ENCODE measurements around the gene EBP. TPM values are rescaled to one million over a fixed set of nuclear protein-coding genes. Genes with fewer than 3 reads are reported as not detected.

The EBP gene
- total RNA-seq, 1 donor from 2014 or later = 40.2 TPM

DNA sequence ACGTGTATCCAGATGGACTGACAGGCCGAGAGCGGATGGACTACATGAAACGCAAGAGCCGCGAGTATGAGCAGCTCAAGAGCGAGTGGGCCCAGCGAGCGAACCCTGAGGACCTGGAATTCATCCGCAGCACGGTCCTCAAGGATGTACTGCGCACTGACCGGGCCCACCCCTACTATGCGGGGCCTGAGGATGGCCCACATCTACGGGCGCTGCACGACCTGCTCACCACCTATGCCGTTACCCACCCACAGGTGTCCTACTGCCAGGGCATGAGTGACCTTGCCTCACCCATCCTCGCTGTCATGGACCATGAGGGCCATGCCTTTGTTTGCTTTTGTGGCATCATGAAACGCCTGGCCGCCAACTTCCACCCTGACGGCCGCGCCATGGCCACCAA is 38.0 kb downstream of the EBP start:
- Histone ChIP-seq H3K4me3 (ENCODE audit: low read depth, low read length) (no peak overlapping the region), H3K36me3 (ENCODE audit: control insufficient read depth, insufficient read depth, low read length) (no peaks in the 10 kb centered on the region), H3K27me3 (ENCODE audit: control insufficient read depth, insufficient read depth, low read length) (no peaks in the 10 kb centered on the region)
- DNase-seq (ENCODE audit: low read depth) = no peak
- TF ChIP-seq CTCF (IDR thresholded peaks at IDR 0.05; ENCODE audit: insufficient read depth, low read length, poor library complexity, severe bottlenecking) = no peak

GRCh38 chrX:48560056-48560455 is 38.4 kb downstream of the EBP start:
- Histone ChIP-seq H3K27me3 (ENCODE audit: control insufficient read depth, insufficient read depth, low read length) (no peaks in the 10 kb centered on the region), H3K4me3 (ENCODE audit: low read depth, low read length) (no peak overlapping the region), H3K36me3 (ENCODE audit: control insufficient read depth, insufficient read depth, low read length) (no peaks in the 10 kb centered on the region)
- TF ChIP-seq CTCF (IDR thresholded peaks at IDR 0.05; ENCODE audit: insufficient read depth, low read length, poor library complexity, severe bottlenecking) = no peak
- DNase-seq (ENCODE audit: low read depth) = no peak

DNA sequence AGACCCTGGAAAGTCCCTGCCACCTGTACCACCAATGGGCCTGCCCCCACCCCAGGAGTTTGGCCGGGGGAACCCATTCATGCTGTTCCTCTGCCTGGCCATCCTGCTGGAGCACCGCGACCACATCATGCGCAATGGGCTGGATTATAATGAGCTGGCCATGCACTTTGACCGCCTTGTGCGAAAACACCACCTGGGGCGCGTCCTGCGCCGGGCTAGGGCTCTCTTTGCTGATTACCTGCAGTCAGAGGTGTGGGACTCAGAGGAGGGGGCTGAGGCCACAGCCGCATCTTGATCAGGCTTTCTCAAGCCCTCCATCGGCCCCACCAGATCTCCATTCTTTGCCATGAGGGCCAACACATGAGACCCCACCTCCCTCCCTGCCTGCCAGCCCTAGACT is 39.1 kb downstream of the EBP start:
- Histone ChIP-seq H3K4me3 (ENCODE audit: low read depth, low read length) (no peak overlapping the region), H3K27me3 (ENCODE audit: control insufficient read depth, insufficient read depth, low read length) (no peaks in the 10 kb centered on the region), H3K36me3 (ENCODE audit: control insufficient read depth, insufficient read depth, low read length) (no peaks in the 10 kb centered on the region)
- no peak for TF ChIP-seq CTCF (IDR thresholded peaks at IDR 0.05; ENCODE audit: insufficient read depth, low read length, poor library complexity, severe bottlenecking)
- no peak for DNase-seq (ENCODE audit: low read depth)

DNA sequence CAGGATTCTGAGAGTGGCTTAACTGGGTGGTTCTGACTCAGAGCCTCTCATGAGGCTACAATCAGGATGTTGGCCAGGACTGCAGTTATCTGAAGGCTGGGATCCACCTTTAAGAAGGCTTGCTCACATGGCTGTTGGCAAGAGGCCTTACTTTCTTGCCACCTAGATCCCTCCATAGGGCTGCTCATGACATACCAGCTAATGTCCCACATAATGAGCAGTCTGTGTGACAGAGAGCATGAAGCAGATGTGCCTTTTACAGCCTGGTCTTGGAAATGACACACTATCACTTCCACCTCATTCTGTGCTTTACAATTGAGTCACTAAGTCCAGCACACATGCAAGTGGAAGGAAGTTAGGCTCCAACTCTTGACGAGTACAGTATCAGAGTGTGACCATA is 48.4 kb downstream of the EBP start:
- no peak for TF ChIP-seq CTCF (IDR thresholded peaks at IDR 0.05; ENCODE audit: insufficient read depth, low read length, poor library complexity, severe bottlenecking)
- Histone ChIP-seq H3K4me3 (ENCODE audit: low read depth, low read length) (no peak overlapping the region), H3K27me3 (ENCODE audit: control insufficient read depth, insufficient read depth, low read length) (no peaks in the 10 kb centered on the region), H3K36me3 (ENCODE audit: control insufficient read depth, insufficient read depth, low read length) (no peaks in the 10 kb centered on the region)
- no peak for DNase-seq (ENCODE audit: low read depth)

- Histone ChIP-seq H3K36me3 (ENCODE audit: control insufficient read depth, insufficient read depth, low read length) (no peaks in the 10 kb centered on the region), H3K27me3 (ENCODE audit: control insufficient read depth, insufficient read depth, low read length) (no peaks in the 10 kb centered on the region), H3K4me3 (ENCODE audit: low read depth, low read length) (peak overlapping the region; percentile 67)
- no peak for DNase-seq (ENCODE audit: low read depth)
- no peak for TF ChIP-seq CTCF (IDR thresholded peaks at IDR 0.05; ENCODE audit: insufficient read depth, low read length, poor library complexity, severe bottlenecking)
Measured at GRCh38 chrX:48573690-48574269, 52.2 kb downstream of the EBP start.
